Stomach (tissue), 9 donors: Measurements from ENCODE around the gene UBAC2. TPM values are rescaled to one million over a fixed set of nuclear protein-coding genes. Genes with fewer than 3 reads are reported as not detected.

Source experiments
- DNase-seq, 2 donors: peaks; one replicate each; pipeline versions ENCODE4 v3.0.0 to v3.0.0-alpha.2; 2013 to 2019
- H3K27ac ChIP-seq, 5 donors: fragments of 200-600 bp in 4 of 5; sonication (generic) in 4 of 5; one replicate each; pipeline ENCODE4 v1.5.1; 2013 to 2019; ENCODE audit warnings: mild to moderate bottlenecking in 1 of 5, moderate library complexity in 1 of 5
- H3K27me3 ChIP-seq, 3 donors: fragments of 200-600 bp; sonication (generic); one replicate each; pipeline ENCODE4 v1.5.1; 2017 to 2019; ENCODE audit warnings: mixed run types in 1 of 3
- H3K36me3 ChIP-seq, 4 donors: fragments of 200-600 bp; sonication (generic); 1 replicate in 3 of 4; 2 replicates in 1 of 4; pipeline ENCODE4 v1.5.1; 2016 to 2019
- H3K4me1 ChIP-seq, 4 donors: fragments of 200-600 bp; sonication (generic); one replicate each; pipeline ENCODE4 v1.5.1; 2016 to 2019
- H3K4me3 ChIP-seq, 4 donors: fragments of 200-600 bp; sonication (generic) in 3 of 4; one replicate each; pipeline ENCODE4 v1.5.1; 2016 to 2019; ENCODE audit warnings: mild to moderate bottlenecking in 1 of 4
- H3K9me3 ChIP-seq, 4 donors: fragments of 200-600 bp; sonication (generic); one replicate each; pipeline ENCODE4 v1.5.1; 2016 to 2019
- CTCF ChIP-seq, 7 experiments: fragments of 450-650 bp in 4 of 7; fragments of 200-600 bp in 3 of 7; sonication (generic) in 3 of 7; IDR thresholded peaks; one replicate each; pipeline ENCODE4 v1.5.1; 2016 to 2019; ENCODE audit warnings: antibody characterized with exemption in 7 of 7, control low read depth in 2 of 7, mild to moderate bottlenecking in 1 of 7
- EP300 ChIP-seq: sonication (generic); formaldehyde crosslinking; IDR thresholded peaks from one replicate; pipeline ENCODE4 v1.6.1; 2017; ENCODE audit warnings: antibody characterized with exemption
- POLR2A ChIP-seq, 4 donors: fragments of 450-650 bp; IDR thresholded peaks; one replicate each; pipeline ENCODE4 v1.6.1; 2016; ENCODE audit warnings: antibody characterized with exemption in 4 of 4, control low read depth in 2 of 4, mild to moderate bottlenecking in 1 of 4, moderate library complexity in 1 of 4
- POLR2AphosphoS5 ChIP-seq, 3 donors: sonication (generic); formaldehyde crosslinking; IDR thresholded peaks; one replicate each; pipeline ENCODE4 v1.6.1; 2016; ENCODE audit warnings: antibody characterized with exemption in 3 of 3
- WGBS, 5 donors: extraction: QIAGEN DNeasy Blood & Tissue Kit in 3 of 5; methylation state at CpG; one replicate each; pipeline versions ENCODE4 v1.1.5 to v1.1.7; 2013 to 2018; 5-methylcytosine and 5-hydroxymethylcytosine counted together
- intact Hi-C: fragments of 100-400 bp; cut with DNase I; formaldehyde crosslinking; loops from one replicate; pipeline ENCODE4 v1.15.1; 2023; ENCODE audit warnings: low total_unique reads
- polyA plus RNA-seq, 3 donors: library from polyadenylated mRNA; stranded (reverse); fragments of 200-250 nt; gene quantifications; one replicate each; pipeline ENCODE4 v1.2.3, GENCODE V29; 2013
- total RNA-seq, 5 donors: library from RNA; depleted of rRNA; stranded (reverse); fragments of >200 nt; gene quantifications; one replicate each; pipeline versions ENCODE4 v1.1.0 to v1.2.3, GENCODE V29; 2014 to 2016
- donor health status: healthy with polysubstance abuse.
- donor health status: Bipolar disorder and iron deficiency.
- donor health status: healthy.

UBAC2 gene
- total and polyA plus RNA-seq, 8 donors: 18.1 to 68.8 (median 40.1) TPM

GRCh38 chr13:99250982-99251825, 50.5 kb downstream of the UBAC2 start:
- no peak for DNase-seq
- intact Hi-C loops: no loop called here
- Histone ChIP-seq H3K36me3 (peaks cover 0 to 35% (median 29%) of the 10 kb centered on the region in 4 donors), H3K27ac (no peak overlapping the region), H3K4me1 (no peaks in the 10 kb centered on the region), H3K9me3 (no peaks in the 10 kb centered on the region), H3K4me3 (no peak overlapping the region), H3K27me3 (no peaks in the 10 kb centered on the region)
- WGBS, 5 donors: 82 to 91% (median 91%) methylated on average over 5 of the region's 5 CpGs
- TF ChIP-seq POLR2AphosphoS5 (IDR thresholded peaks at IDR 0.05) (no peak), CTCF (IDR thresholded peaks at IDR 0.05) (no peak), POLR2A (IDR thresholded peaks at IDR 0.05) (no peak), EP300 (no peak)

GRCh38 chr13:99251921-99252320, 51.3 kb downstream of the UBAC2 start:
- no peaks in the 10 kb centered on the region for H3K9me3 ChIP-seq
- intact Hi-C loops: no loop called here
- no peak overlapping the region for H3K4me3 ChIP-seq
- no peaks in the 10 kb centered on the region for H3K27me3 ChIP-seq
- DNase-seq: no peak
- no peaks in the 10 kb centered on the region for H3K4me1 ChIP-seq
- TF ChIP-seq CTCF (IDR thresholded peaks at IDR 0.05): no peak
- no peak for TF ChIP-seq POLR2AphosphoS5 (IDR thresholded peaks at IDR 0.05)
- 80 to 86% (median 81%) methylated on average over 4 of the region's 4 CpGs for WGBS, 5 donors
- peaks cover 0 to 35% (median 27%) of the 10 kb centered on the region in 4 donors for H3K36me3 ChIP-seq
- H3K27ac ChIP-seq: no peak overlapping the region

DNA sequence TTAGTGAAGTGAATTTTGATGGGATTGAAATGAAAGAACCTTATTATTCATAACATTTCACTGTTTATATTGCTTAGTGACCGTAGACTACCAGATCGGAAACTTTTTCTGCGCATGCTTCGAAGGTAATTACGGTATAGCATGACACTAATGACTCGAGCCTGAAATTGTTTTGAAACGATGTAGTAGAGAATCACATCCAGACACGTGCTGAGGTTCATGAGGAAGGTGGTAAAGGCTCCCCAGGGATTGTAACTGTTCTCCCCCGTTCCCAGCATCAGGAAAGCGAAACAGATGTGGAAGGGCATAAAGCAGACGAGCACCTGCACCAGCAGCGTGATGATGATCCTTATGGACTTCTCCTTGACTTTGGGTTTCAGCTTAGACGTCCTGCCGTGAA, 54.2 kb downstream of the UBAC2 start:
- no peak for DNase-seq
- H3K4me3 ChIP-seq: no peak overlapping the region
- no peak for TF ChIP-seq POLR2A (IDR thresholded peaks at IDR 0.05)
- no peak for TF ChIP-seq EP300
- no peak for TF ChIP-seq CTCF (IDR thresholded peaks at IDR 0.05)
- TF ChIP-seq POLR2AphosphoS5 (IDR thresholded peaks at IDR 0.05): no peak
- intact Hi-C loops: no loop called here
- H3K27ac ChIP-seq: no peak overlapping the region
- H3K4me1 ChIP-seq: peaks cover 0 to 14% (median 1%) of the 10 kb centered on the region in 4 donors
- peaks cover 0 to 18% (median 15%) of the 10 kb centered on the region in 4 donors for H3K36me3 ChIP-seq
- H3K27me3 ChIP-seq: no peaks in the 10 kb centered on the region
- H3K9me3 ChIP-seq: no peaks in the 10 kb centered on the region
- 79 to 95% (median 92%) methylated on average over 14 of the region's 14 CpGs for WGBS, 5 donors

DNA sequence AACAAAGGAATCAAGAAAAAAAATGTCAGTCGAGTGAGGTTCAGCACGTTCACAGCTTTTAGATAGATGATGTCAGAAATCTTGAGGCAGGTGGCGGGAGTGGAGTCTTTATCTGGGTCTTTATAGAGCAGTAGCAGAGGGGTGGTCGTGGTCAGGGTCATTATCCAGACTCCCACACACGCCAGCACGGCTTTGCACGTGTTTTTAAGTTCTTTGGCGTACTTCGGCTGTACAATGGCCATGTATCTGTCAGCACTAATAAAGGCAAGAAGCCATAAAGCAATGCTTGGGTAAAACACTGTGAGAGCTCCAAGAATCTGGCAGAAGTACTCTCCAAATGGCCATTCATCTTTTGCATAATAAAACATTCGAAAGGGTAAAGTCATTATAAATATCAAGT, 54.6 kb downstream of the UBAC2 start:
- intact Hi-C loops: no loop called here
- Histone ChIP-seq H3K36me3 (peaks cover 0 to 22% (median 17%) of the 10 kb centered on the region in 4 donors), H3K9me3 (no peaks in the 10 kb centered on the region), H3K27me3 (no peaks in the 10 kb centered on the region), H3K4me3 (no peak overlapping the region), H3K4me1 (peaks cover 0 to 14% (median 4%) of the 10 kb centered on the region in 4 donors), H3K27ac (no peak overlapping the region)
- no peak for DNase-seq
- TF ChIP-seq POLR2A (IDR thresholded peaks at IDR 0.05): no peak
- no peak for TF ChIP-seq EP300
- no peak for TF ChIP-seq POLR2AphosphoS5 (IDR thresholded peaks at IDR 0.05)
- no peak for TF ChIP-seq CTCF (IDR thresholded peaks at IDR 0.05)
- WGBS, 5 donors: 82 to 91% (median 86%) methylated on average over 10 of the region's 10 CpGs
